Fibroblast of lung (primary cell): ENCODE data around the gene ZNF507. TPM values are rescaled to one million over a fixed set of nuclear protein-coding genes. Genes with fewer than 3 reads are reported as not detected.

ENCODE experiments used
- DNase-seq, 2 donors: peaks; one replicate each; pipeline versions ENCODE4 v3.0.0 to v3.0.0-alpha.2; 2010; ENCODE audit warnings: low read depth in 2 of 2
- H2AFZ ChIP-seq: 2 replicates; pipeline ENCODE4 v1.5.1; 2012; ENCODE audit warnings: low read length, control low read depth, inconsistent platforms
- H3K27ac ChIP-seq: 2 replicates; pipeline ENCODE4 v1.5.1; 2011; ENCODE audit warnings: low read length, control low read depth; ENCODE audit not compliant: insufficient read depth
- H3K27me3 ChIP-seq: 2 replicates; pipeline ENCODE4 v1.5.1; 2011; ENCODE audit warnings: mild to moderate bottlenecking, low read length; ENCODE audit not compliant: control insufficient read depth, insufficient read depth
- H3K36me3 ChIP-seq: 2 replicates; pipeline ENCODE4 v1.5.1; 2011; ENCODE audit warnings: low read length; ENCODE audit not compliant: control insufficient read depth, insufficient read depth
- H3K4me1 ChIP-seq: 2 replicates; pipeline ENCODE4 v1.5.1; 2011; ENCODE audit warnings: low read length; ENCODE audit not compliant: control insufficient read depth, insufficient read depth; ENCODE audit errors: extremely low read depth
- H3K4me2 ChIP-seq: 2 replicates; pipeline ENCODE4 v1.5.1; 2011; ENCODE audit warnings: low read length, control low read depth; ENCODE audit not compliant: insufficient read depth; ENCODE audit errors: extremely low read depth
- H3K4me3 ChIP-seq, 4 experiments: fragments of 200-600 bp in 1 of 4; sonication (generic) in 1 of 4; replicated peaks in 1 of 4; 2 replicates each; pipeline ENCODE4 v1.5.1; 2011 to 2016; ENCODE audit warnings: low read length in 4 of 4, low read depth in 3 of 4, mild to moderate bottlenecking in 3 of 4, control low read depth in 2 of 4, inconsistent platforms in 1 of 4, mixed read lengths in 1 of 4; ENCODE audit not compliant: insufficient read depth in 1 of 4; ENCODE audit errors: control extremely low read depth in 1 of 4
- H3K79me2 ChIP-seq: 2 replicates; pipeline ENCODE4 v1.5.1; 2012; ENCODE audit warnings: mild to moderate bottlenecking, low read length, inconsistent platforms; ENCODE audit not compliant: control insufficient read depth, insufficient read depth
- H3K9ac ChIP-seq: 2 replicates; pipeline ENCODE4 v1.5.1; 2011; ENCODE audit warnings: mild to moderate bottlenecking, low read length, control low read depth; ENCODE audit not compliant: insufficient read depth
- H3K9me3 ChIP-seq: 2 replicates; pipeline ENCODE4 v1.5.1; 2012; ENCODE audit warnings: low read depth, low read length; ENCODE audit not compliant: control insufficient read depth, insufficient read depth
- H4K20me1 ChIP-seq: 2 replicates; pipeline ENCODE4 v1.5.1; 2011; ENCODE audit warnings: low read length; ENCODE audit not compliant: control insufficient read depth, insufficient read depth; ENCODE audit errors: extremely low read depth
- EZH2 ChIP-seq: IDR thresholded peaks from 2 replicates; pipeline ENCODE4 v1.5.1; 2012; ENCODE audit warnings: low read length, control low read depth, mild to moderate bottlenecking; ENCODE audit errors: missing control alignments
- polyA plus RNA-seq, 2 donors: library from polyadenylated mRNA; depleted of rRNA in 1 of 2; stranded (reverse) in 1 of 2; unstranded in 1 of 2; fragments of >200 nt; gene quantifications; 2 replicates each; pipeline ENCODE4 v1.2.1, GENCODE V29; 2011 to 2012; ENCODE audit warnings: missing spikeins in 1 of 2
- total RNA-seq: library from RNA; depleted of rRNA; stranded (reverse); fragments of >200 nt; gene quantifications from 2 replicates; pipeline ENCODE4 v1.2.1, GENCODE V29; 2014
- TF ChIP-seq, protein P1 (sequence below), 2 donors: IDR thresholded peaks in 1 of 2; conservative IDR thresholded peaks in 1 of 2; 1 replicate in 1 of 2; 2 replicates in 1 of 2; pipeline ENCODE4 v1.5.1; 2011 to 2012; ENCODE audit warnings: low read length in 2 of 2, control low read depth in 1 of 2, inconsistent platforms in 1 of 2, low read depth in 1 of 2, mild to moderate bottlenecking in 1 of 2

Gene ZNF507
- total and polyA plus RNA-seq, 2 donors (not counting 1 experiment from before 2014, with no cell fraction given), result 12.1 to 17.8 TPM

DNA sequence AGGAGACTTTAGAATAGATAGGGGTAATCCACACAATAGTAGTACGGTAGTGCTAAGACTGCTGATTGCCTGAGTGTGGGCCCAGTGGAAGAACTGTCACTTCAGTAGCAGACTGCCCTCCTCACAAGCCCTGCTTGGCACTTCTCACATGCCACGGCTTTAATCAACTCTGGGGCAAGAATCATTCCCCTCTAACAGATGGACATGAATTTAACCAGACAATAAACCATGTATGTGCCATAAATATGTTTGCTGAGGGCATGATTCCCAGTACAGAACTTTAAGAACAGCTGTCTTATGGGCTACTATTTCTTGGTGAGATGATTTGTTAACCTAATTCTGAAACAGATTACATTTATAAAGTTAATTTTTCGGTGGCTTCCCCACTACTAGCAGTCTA, 82.1 kb downstream of the ZNF507 start:
- H3K27me3 ChIP-seq, result no peaks in the 10 kb centered on the region
- H3K4me2 ChIP-seq, result no peak overlapping the region
- H3K9ac ChIP-seq, result no peak overlapping the region
- no peak for DNase-seq
- no peaks in the 10 kb centered on the region for H3K79me2 ChIP-seq
- no peaks in the 10 kb centered on the region for H3K36me3 ChIP-seq
- H3K4me3 ChIP-seq, result no peak overlapping the region
- no peak overlapping the region for H2AFZ ChIP-seq
- TF ChIP-seq, protein P1, sequence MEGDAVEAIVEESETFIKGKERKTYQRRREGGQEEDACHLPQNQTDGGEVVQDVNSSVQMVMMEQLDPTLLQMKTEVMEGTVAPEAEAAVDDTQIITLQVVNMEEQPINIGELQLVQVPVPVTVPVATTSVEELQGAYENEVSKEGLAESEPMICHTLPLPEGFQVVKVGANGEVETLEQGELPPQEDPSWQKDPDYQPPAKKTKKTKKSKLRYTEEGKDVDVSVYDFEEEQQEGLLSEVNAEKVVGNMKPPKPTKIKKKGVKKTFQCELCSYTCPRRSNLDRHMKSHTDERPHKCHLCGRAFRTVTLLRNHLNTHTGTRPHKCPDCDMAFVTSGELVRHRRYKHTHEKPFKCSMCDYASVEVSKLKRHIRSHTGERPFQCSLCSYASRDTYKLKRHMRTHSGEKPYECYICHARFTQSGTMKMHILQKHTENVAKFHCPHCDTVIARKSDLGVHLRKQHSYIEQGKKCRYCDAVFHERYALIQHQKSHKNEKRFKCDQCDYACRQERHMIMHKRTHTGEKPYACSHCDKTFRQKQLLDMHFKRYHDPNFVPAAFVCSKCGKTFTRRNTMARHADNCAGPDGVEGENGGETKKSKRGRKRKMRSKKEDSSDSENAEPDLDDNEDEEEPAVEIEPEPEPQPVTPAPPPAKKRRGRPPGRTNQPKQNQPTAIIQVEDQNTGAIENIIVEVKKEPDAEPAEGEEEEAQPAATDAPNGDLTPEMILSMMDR (conservative IDR thresholded peaks at IDR 0.05 in 1 of 2, IDR thresholded peaks at IDR 0.05 in 1 of 2; ENCODE audit: low read depth in 1 of 2, low read length in 2 of 2), result no peak
- TF ChIP-seq EZH2, result no peak
- H3K4me1 ChIP-seq, result no peaks in the 10 kb centered on the region
- H3K9me3 ChIP-seq, result no peaks in the 10 kb centered on the region
- H4K20me1 ChIP-seq, result no peaks in the 10 kb centered on the region
- no peak overlapping the region for H3K27ac ChIP-seq

DNA sequence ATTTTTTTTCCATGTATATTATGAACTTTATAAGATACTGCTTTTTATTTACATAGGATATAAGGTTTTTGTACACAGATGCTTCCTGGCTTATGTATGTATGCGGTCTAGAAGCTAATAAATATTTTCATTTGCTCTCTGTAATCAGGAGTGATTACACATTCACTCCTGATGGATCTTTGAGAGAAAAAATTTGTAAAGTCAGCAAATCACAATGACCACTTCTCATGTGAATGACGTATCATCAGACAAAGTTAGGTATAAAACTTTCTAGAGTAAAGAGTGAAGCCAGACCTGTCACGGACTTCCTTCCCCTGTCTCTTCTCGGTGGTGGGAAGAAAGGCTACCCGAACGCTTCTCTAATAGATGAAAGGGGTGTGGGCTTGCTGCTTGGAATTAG, 91.3 kb downstream of the ZNF507 start:
- H3K4me1 ChIP-seq, result no peaks in the 10 kb centered on the region
- H3K4me2 ChIP-seq, result no peak overlapping the region
- no peaks in the 10 kb centered on the region for H3K79me2 ChIP-seq
- no peak overlapping the region for H3K27ac ChIP-seq
- H3K4me3 ChIP-seq, result no peak overlapping the region
- no peaks in the 10 kb centered on the region for H4K20me1 ChIP-seq
- no peaks in the 10 kb centered on the region for H3K9me3 ChIP-seq
- no peak overlapping the region for H3K9ac ChIP-seq
- peaks cover 1% of the 10 kb centered on the region for H3K36me3 ChIP-seq
- H3K27me3 ChIP-seq, result no peaks in the 10 kb centered on the region
- no peak for DNase-seq
- H2AFZ ChIP-seq, result no peak overlapping the region
- TF ChIP-seq EZH2, result no peak

DNA sequence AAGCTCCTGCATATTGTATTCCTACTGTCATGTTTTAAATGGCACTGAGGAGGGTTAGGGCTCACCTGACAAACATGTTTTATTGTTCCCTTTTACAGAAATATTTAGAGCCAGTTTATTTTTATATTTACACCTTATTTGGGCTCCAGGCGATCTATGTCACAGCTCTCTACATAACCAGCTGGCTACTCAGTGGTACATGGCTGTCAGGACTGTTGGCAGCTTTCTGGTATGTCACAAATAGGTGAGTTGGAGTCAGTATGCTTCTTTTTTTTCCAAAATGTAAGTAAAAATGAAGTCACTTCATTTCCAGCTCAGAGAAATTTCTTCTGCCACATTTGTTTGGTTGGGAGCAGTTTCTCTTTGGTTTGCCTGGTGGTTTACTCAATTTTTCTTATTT, 91.7 kb downstream of the ZNF507 start:
- Histone ChIP-seq H3K9me3 (no peaks in the 10 kb centered on the region), H3K79me2 (no peaks in the 10 kb centered on the region), H3K4me1 (no peaks in the 10 kb centered on the region), H4K20me1 (no peaks in the 10 kb centered on the region), H3K4me2 (no peak overlapping the region), H3K36me3 (peaks cover 1% of the 10 kb centered on the region), H3K27me3 (no peaks in the 10 kb centered on the region), H3K4me3 (no peak overlapping the region), H2AFZ (no peak overlapping the region), H3K27ac (no peak overlapping the region), H3K9ac (no peak overlapping the region)
- no peak for DNase-seq
- no peak for TF ChIP-seq EZH2

Other genes with a start within 250 kb of the ZNF507 start
- 17.5 and 18.8 TPM in 2 replicates for gene DPY19L3, start 60.2 kb downstream of the ZNF507 start, total RNA-seq
- 24.2 and 31.9 TPM in 2 replicates for gene DPY19L3, start 60.2 kb downstream of the ZNF507 start, polyA plus RNA-seq
- 93.7 and 107 TPM in 2 replicates for gene PDCD5, start 235.6 kb downstream of the ZNF507 start, total RNA-seq
- 115 and 117 TPM in 2 replicates for gene PDCD5, start 235.6 kb downstream of the ZNF507 start, polyA plus RNA-seq